Measurements from ENCODE around the gene ACSM6.

DNA sequence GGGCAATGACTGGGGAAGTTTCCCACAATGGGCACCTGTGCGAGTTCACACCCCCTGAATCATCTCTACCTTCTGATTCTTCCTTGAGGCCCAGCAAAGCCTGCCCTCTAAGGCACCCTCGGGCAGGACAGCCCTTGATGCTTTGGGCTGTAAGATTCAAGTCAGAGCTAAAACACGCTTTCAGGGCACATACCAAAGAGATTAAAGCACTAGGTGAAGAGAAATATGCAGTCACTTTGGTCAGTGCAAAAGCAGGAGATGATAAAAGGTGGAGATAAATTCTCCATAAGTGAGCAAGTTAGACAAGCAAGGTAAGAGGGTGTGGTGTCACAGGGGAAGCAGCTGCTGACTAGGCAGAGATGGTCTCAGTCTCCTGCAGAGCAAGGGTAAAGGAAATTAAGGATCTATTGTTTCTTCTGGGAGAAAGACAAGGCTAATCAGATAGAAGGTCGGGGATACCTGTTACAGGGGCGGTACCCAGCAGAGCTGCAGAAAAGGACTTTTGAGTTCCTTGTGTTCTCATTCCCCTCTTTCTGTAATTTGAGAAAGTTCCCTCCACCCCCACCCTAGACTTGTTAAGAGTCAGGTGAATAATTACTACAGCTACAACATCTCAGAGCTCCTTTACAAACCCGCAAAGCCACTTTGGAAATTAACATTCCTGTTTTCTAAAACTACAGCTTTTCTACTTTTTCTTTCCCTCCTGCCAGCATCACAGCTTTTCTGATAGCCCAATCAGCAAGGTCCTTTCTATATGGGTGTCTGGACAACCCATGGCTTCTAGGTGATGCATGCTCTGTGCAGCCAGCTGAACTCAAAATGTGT lies 70.4 kb downstream of the ACSM6 start:
- TF ChIP-seq YY1 (IDR thresholded peaks at IDR 0.05; ENCODE audit: insufficient read depth, insufficient read length) (no peak), ZNF274 (IDR thresholded peaks at IDR 0.05; ENCODE audit: low read depth, low read length) (no peak)

Measured in NT2/D1 (cell line).